Sigmoid colon (tissue), 4 donors: ENCODE measurements around the gene CERS2.

ENCODE experiments used
- EP300 ChIP-seq, 4 donors: sonication (generic); formaldehyde crosslinking; IDR thresholded peaks; one replicate each; pipeline ENCODE4 v1.6.1; 2017; ENCODE audit warnings: antibody characterized with exemption in 4 of 4
- POLR2A ChIP-seq, 2 donors: fragments of 450-650 bp; IDR thresholded peaks; one replicate each; pipeline ENCODE4 v1.6.1; 2016; ENCODE audit warnings: antibody characterized with exemption in 2 of 2, mild to moderate bottlenecking in 2 of 2, moderate library complexity in 2 of 2
- POLR2AphosphoS5 ChIP-seq, 4 donors: sonication (generic); formaldehyde crosslinking; IDR thresholded peaks; one replicate each; pipeline ENCODE4 v1.6.1; 2017; ENCODE audit warnings: antibody characterized with exemption in 4 of 4
- TF ChIP-seq, protein P1 (sequence below), 4 experiments: fragments of 450-650 bp in 3 of 4; fragments of 200-600 bp in 1 of 4; IDR thresholded peaks; one replicate each; pipeline ENCODE4 v1.5.1; 2016 to 2019; ENCODE audit warnings: antibody characterized with exemption in 4 of 4, mild to moderate bottlenecking in 3 of 4, moderate library complexity in 2 of 4

DNA sequence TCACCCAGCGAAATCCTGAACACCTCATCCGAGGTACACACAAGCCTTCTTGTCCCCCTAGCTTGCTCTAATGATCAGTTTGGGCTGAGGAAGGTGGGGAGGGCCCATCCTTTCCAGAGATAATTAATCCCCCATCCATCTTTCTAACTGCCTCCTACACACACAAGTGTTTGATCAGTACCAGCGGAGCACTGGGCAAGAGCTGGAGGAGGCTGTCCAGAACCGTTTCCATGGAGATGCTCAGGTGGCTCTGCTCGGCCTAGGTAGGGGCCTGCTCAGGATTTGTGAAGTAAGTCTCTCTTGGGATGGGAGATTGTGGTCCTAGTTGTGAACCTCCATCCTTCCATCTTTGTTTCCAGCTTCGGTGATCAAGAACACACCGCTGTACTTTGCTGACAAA lies 13.3 kb upstream of the CERS2 start:
- TF ChIP-seq POLR2AphosphoS5 (IDR thresholded peaks at IDR 0.05) (no peak), POLR2A (IDR thresholded peaks at IDR 0.05) (no peak), EP300 (IDR thresholded peaks at IDR 0.05) (no peak)
- TF ChIP-seq, protein P1, sequence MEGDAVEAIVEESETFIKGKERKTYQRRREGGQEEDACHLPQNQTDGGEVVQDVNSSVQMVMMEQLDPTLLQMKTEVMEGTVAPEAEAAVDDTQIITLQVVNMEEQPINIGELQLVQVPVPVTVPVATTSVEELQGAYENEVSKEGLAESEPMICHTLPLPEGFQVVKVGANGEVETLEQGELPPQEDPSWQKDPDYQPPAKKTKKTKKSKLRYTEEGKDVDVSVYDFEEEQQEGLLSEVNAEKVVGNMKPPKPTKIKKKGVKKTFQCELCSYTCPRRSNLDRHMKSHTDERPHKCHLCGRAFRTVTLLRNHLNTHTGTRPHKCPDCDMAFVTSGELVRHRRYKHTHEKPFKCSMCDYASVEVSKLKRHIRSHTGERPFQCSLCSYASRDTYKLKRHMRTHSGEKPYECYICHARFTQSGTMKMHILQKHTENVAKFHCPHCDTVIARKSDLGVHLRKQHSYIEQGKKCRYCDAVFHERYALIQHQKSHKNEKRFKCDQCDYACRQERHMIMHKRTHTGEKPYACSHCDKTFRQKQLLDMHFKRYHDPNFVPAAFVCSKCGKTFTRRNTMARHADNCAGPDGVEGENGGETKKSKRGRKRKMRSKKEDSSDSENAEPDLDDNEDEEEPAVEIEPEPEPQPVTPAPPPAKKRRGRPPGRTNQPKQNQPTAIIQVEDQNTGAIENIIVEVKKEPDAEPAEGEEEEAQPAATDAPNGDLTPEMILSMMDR (IDR thresholded peaks at IDR 0.05): no peak
